Glutamatergic neuron (in vitro differentiated cells): ENCODE measurements around the gene ST8SIA4. TPM values are rescaled to one million over a fixed set of nuclear protein-coding genes. Genes with fewer than 3 reads are reported as not detected.

Source experiments
- DNase-seq: peaks from one replicate; pipeline ENCODE4 v3.0.0; 2022
- H3K27ac Mint-ChIP-seq: one replicate; pipeline ENCODE4 v1.8.0; 2020; ENCODE audit warnings: mild to moderate bottlenecking, mixed read lengths, inconsistent platforms; ENCODE audit not compliant: unreplicated experiment
- H3K27me3 Mint-ChIP-seq: one replicate; pipeline ENCODE4 v1.8.0; 2020; ENCODE audit warnings: mild to moderate bottlenecking, moderate library complexity, mixed read lengths, inconsistent platforms; ENCODE audit not compliant: unreplicated experiment
- H3K36me3 Mint-ChIP-seq: one replicate; pipeline ENCODE4 v1.8.0; 2020; ENCODE audit warnings: mild to moderate bottlenecking, mixed read lengths, inconsistent platforms; ENCODE audit not compliant: unreplicated experiment
- H3K4me1 Mint-ChIP-seq: one replicate; pipeline ENCODE4 v1.8.0; 2020; ENCODE audit warnings: mild to moderate bottlenecking, low read depth, mixed read lengths, inconsistent platforms; ENCODE audit not compliant: unreplicated experiment
- H3K4me3 Mint-ChIP-seq: one replicate; pipeline ENCODE4 v1.8.0; 2020; ENCODE audit warnings: mild to moderate bottlenecking, mixed read lengths, inconsistent platforms; ENCODE audit not compliant: unreplicated experiment
- H3K9me3 Mint-ChIP-seq: one replicate; pipeline ENCODE4 v1.8.0; 2020; ENCODE audit warnings: mild to moderate bottlenecking, moderate library complexity, mixed read lengths, inconsistent platforms; ENCODE audit not compliant: unreplicated experiment
- CTCF ChIP-seq: fragments of 200-600 bp; sonication (generic); IDR thresholded peaks from one replicate; pipeline ENCODE4 v1.5.0; 2021; ENCODE audit not compliant: partially characterized antibody, unreplicated experiment
- total RNA-seq: library from RNA; stranded (reverse); fragmentation: NEBNext Ultra II Directional; extraction: Animal tissue kit (Norgen Biotek cat#: 25700); gene quantifications from one replicate; pipeline ENCODE4 v1.2.1, GENCODE V29; 2021; ENCODE audit not compliant: unreplicated experiment

ST8SIA4 gene
- total RNA-seq, 1 donor from 2014 or later, result 12.6 TPM

GRCh38 chr5:100872408-100873190, 30.5 kb downstream of the ST8SIA4 start:
- H3K27me3 Mint-ChIP-seq, result no peaks in the 10 kb centered on the region
- no peak overlapping the region for H3K4me3 Mint-ChIP-seq
- no peaks in the 10 kb centered on the region for H3K36me3 Mint-ChIP-seq
- no peak for DNase-seq
- TF ChIP-seq CTCF, result no peak
- H3K27ac Mint-ChIP-seq, result no peak overlapping the region
- H3K4me1 Mint-ChIP-seq, result no peaks in the 10 kb centered on the region
- no peaks in the 10 kb centered on the region for H3K9me3 Mint-ChIP-seq

- Mint-ChIP-seq H3K27me3 (no peaks in the 10 kb centered on the region), H3K4me1 (no peaks in the 10 kb centered on the region), H3K9me3 (no peaks in the 10 kb centered on the region), H3K4me3 (no peak overlapping the region), H3K27ac (no peak overlapping the region), H3K36me3 (no peaks in the 10 kb centered on the region)
- DNase-seq, result no peak
- no peak for TF ChIP-seq CTCF
Observed at GRCh38 chr5:100867039-100867562, 36.0 kb downstream of the ST8SIA4 start.

GRCh38 chr5:100864931-100865330, 38.2 kb downstream of the ST8SIA4 start:
- TF ChIP-seq CTCF, result no peak
- no peak overlapping the region for H3K27ac Mint-ChIP-seq
- no peaks in the 10 kb centered on the region for H3K9me3 Mint-ChIP-seq
- H3K27me3 Mint-ChIP-seq, result no peaks in the 10 kb centered on the region
- H3K36me3 Mint-ChIP-seq, result no peaks in the 10 kb centered on the region
- H3K4me3 Mint-ChIP-seq, result no peak overlapping the region
- no peak for DNase-seq
- no peaks in the 10 kb centered on the region for H3K4me1 Mint-ChIP-seq

GRCh38 chr5:100863739-100864138, 39.3 kb downstream of the ST8SIA4 start:
- Mint-ChIP-seq H3K9me3 (no peaks in the 10 kb centered on the region), H3K27ac (no peak overlapping the region), H3K4me3 (no peak overlapping the region), H3K27me3 (no peaks in the 10 kb centered on the region), H3K36me3 (no peaks in the 10 kb centered on the region), H3K4me1 (no peaks in the 10 kb centered on the region)
- DNase-seq, result no peak
- TF ChIP-seq CTCF, result no peak

GRCh38 chr5:100861148-100861547, 41.9 kb downstream of the ST8SIA4 start:
- DNase-seq, result no peak
- Mint-ChIP-seq H3K4me3 (no peak overlapping the region), H3K36me3 (no peaks in the 10 kb centered on the region), H3K27ac (no peak overlapping the region), H3K27me3 (no peaks in the 10 kb centered on the region), H3K9me3 (no peaks in the 10 kb centered on the region), H3K4me1 (peaks cover 8% of the 10 kb centered on the region)
- no peak for TF ChIP-seq CTCF
